ENCODE results near the gene COPG2. TPM values are rescaled to one million over a fixed set of nuclear protein-coding genes. Genes with fewer than 3 reads are reported as not detected.
"Not testable (repeated sequence)": the region's sequence is repeated elsewhere in the genome, so short reads cannot be mapped to it uniquely, and the experiment has no call there.

Gene COPG2
- total RNA-seq, 4 donors from 2014 or later, result 11.7 to 15.6 (median 13.1) TPM

DNA sequence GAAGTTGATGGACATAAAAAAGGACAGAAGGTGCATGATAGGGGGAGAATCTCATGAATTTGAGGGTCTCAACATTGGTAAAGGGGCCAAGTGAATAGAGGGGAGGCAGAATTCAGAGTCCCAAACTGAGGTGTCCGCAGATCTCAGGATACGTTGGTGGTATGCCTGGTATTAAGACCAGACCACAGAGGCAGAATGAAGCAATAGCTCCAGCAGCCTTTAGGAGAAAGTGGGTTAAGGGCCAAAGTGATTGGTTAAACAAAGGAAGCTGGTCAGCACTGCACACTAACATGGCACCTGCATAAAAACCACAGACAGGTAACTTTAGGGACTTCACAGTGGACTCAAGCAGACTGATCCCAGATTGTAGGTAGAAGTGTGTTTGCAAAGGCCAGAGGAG lies 139.1 kb downstream of the COPG2 start:
- no peak for ATAC-seq
- 87 to 94% methylated on average over 2 of the region's 2 CpGs for WGBS, 2 donors (ENCODE audit: low coverage in 1 of 2)
- H3K4me3 ChIP-seq, result no peak overlapping the region
- H3K9me3 ChIP-seq, result no peaks in the 10 kb centered on the region
- H3K27me3 ChIP-seq, result no peaks in the 10 kb centered on the region
- no peak overlapping the region for H3K27ac ChIP-seq
- peaks cover 0 to 63% of the 10 kb centered on the region in 2 donors for H3K36me3 ChIP-seq
- TF ChIP-seq POLR2AphosphoS5 (IDR thresholded peaks at IDR 0.05) (no peak), POLR2A (IDR thresholded peaks at IDR 0.05) (no peak), EP300 (IDR thresholded peaks at IDR 0.05) (no peak)
- TF ChIP-seq, protein P1, sequence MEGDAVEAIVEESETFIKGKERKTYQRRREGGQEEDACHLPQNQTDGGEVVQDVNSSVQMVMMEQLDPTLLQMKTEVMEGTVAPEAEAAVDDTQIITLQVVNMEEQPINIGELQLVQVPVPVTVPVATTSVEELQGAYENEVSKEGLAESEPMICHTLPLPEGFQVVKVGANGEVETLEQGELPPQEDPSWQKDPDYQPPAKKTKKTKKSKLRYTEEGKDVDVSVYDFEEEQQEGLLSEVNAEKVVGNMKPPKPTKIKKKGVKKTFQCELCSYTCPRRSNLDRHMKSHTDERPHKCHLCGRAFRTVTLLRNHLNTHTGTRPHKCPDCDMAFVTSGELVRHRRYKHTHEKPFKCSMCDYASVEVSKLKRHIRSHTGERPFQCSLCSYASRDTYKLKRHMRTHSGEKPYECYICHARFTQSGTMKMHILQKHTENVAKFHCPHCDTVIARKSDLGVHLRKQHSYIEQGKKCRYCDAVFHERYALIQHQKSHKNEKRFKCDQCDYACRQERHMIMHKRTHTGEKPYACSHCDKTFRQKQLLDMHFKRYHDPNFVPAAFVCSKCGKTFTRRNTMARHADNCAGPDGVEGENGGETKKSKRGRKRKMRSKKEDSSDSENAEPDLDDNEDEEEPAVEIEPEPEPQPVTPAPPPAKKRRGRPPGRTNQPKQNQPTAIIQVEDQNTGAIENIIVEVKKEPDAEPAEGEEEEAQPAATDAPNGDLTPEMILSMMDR (IDR thresholded peaks at IDR 0.05), result no peak
- H3K4me1 ChIP-seq, result no peaks in the 10 kb centered on the region

DNA sequence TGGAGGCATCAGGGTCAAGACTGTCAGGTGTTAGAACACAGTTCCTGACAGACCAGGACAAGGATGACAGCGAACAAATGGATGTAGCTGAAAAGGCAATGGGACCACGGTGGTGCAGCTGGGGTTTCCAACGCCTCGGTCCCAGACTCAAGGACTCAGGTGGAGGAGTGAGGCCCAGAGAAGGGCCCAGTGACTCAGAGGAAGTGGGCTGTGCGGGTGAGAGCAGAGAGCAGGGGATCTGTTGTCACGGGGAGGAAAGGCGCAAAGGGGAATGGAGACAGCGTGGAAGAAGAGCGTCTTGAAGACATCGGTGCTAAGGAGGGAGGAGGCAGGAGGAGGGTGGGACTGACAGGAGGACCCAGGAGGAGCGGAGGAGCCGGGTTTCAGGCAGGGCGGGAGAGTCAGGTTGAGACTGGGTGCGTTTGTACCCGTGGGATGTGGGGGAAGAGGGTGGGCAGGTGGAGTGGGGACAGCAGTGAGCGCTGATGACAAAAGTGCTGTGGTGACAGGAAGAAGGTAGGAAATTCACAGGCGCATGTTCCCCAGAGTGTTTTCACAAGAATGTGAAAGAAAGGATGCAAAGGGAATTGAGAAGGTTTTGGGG lies 140.7 kb downstream of the COPG2 start:
- not testable (repeated sequence) for ATAC-seq, H3K27ac ChIP-seq, H3K4me3 ChIP-seq, H3K27me3 ChIP-seq, H3K4me1 ChIP-seq, H3K9me3 ChIP-seq
- H3K36me3 ChIP-seq, result peaks cover 0 to 47% of the 10 kb centered on the region in 2 donors
- WGBS, 2 donors (ENCODE audit: low coverage in 1 of 2), result 87 to 97% methylated on average over 6 to 14 of the region's 17 CpGs

DNA sequence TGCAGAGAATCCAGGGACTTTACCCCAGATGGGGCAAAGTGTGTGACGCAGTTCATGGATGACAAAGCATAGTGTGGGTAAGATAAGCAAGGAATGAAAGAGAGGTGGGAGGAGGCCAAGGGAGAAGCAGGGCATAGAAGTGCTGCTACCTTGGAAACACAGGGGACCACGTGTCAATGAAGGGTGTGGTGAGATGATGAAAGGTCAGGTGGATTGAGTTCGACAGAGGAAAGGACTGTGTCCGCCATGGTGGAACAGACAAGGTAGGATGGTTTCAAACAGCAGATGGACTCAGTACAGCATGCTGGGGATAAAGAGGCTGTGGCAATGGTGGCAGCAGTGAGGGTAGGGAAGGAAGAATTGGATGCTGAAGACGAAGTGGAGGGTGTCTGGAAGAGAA lies 143.9 kb downstream of the COPG2 start:
- Histone ChIP-seq H3K4me1 (no peaks in the 10 kb centered on the region), H3K4me3 (no peak overlapping the region), H3K9me3 (no peaks in the 10 kb centered on the region), H3K27me3 (no peaks in the 10 kb centered on the region), H3K36me3 (peaks cover 0 to 28% of the 10 kb centered on the region in 2 donors), H3K27ac (no peak overlapping the region)
- 93 to 95% methylated on average over 4 to 5 of the region's 5 CpGs for WGBS, 2 donors (ENCODE audit: low coverage in 1 of 2)
- no peak for ATAC-seq
- TF ChIP-seq POLR2A (IDR thresholded peaks at IDR 0.05) (no peak), EP300 (IDR thresholded peaks at IDR 0.05) (no peak), POLR2AphosphoS5 (IDR thresholded peaks at IDR 0.05) (no peak)
- TF ChIP-seq, protein P1 (IDR thresholded peaks at IDR 0.05), result no peak

DNA sequence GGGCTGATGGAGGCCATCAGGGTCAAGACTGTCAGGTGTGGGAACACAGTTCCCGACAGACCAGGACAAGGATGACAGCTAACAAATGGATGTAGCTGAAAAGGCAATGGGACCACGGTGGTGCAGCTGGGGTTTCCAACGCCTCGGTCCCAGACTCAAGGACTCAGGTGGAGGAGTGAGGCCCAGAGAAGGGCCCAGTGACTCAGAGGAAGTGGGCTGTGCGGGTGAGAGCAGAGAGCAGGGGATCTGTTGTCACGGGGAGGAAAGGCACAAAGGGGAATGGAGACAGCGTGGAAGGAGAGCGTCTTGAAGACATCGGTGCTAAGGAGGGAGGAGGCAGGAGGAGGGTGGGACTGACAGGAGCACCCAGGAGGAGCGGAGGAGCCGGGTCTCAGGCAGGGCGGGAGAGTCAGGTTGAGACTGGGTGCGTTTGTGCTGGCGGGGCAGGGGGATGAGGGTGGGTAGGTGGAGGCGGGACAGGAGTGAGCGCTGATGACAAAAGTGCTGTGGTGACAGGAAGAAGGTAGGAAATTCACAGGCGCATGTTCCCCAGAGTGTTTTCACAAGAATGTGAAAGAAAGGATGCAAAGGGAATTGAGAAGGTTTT lies 144.9 kb downstream of the COPG2 start:
- H3K27me3 ChIP-seq, H3K4me3 ChIP-seq, H3K27ac ChIP-seq, H3K9me3 ChIP-seq, ATAC-seq, H3K4me1 ChIP-seq: not testable (repeated sequence)
- peaks cover 0 to 19% of the 10 kb centered on the region in 2 donors for H3K36me3 ChIP-seq
- WGBS, 2 donors (ENCODE audit: low coverage in 1 of 2), result 93 to 94% methylated on average over 12 of the region's 17 CpGs

DNA sequence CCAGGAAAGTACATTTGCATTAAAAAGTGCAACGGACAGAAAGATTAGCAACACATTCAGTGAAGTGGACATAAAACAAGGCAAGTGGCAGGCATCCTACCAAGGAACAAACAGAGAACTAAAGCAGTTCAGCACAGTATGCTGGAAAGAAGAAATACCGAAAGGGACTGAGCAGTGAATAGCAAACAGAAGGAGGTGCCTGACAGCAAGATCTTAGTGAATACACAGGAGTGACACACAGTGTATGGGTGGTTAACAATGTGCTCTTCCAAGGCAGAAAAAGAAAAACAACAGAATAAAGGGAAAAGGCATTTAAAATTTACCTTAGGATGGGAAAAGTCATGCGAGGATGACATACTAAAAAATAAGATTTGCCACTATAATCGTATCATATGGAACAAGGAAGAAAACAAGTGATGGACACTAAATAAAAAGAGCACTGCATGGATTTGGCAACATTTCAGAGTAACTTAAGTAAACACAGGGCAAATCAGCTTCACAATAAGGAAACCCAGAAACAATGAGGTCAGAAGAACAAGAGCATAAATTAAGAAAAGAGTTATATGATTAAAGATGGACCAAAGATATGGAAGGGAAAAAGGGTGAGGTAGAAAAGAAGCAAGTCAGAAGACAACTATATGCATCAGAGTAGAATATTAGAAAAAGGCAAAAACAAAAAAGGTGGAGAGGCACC lies 147.1 kb downstream of the COPG2 start:
- Histone ChIP-seq H3K9me3 (no peaks in the 10 kb centered on the region), H3K27me3 (no peaks in the 10 kb centered on the region), H3K36me3 (peaks cover 0 to 33% of the 10 kb centered on the region in 2 donors), H3K4me3 (no peak overlapping the region), H3K27ac (no peak overlapping the region), H3K4me1 (no peaks in the 10 kb centered on the region)
- TF ChIP-seq POLR2AphosphoS5 (IDR thresholded peaks at IDR 0.05) (no peak), POLR2A (IDR thresholded peaks at IDR 0.05) (no peak), EP300 (IDR thresholded peaks at IDR 0.05) (no peak)
- TF ChIP-seq, protein P1 (IDR thresholded peaks at IDR 0.05), result no peak
- WGBS, 2 donors (ENCODE audit: low coverage in 1 of 2), result 79% methylated on average over 3 to 4 of the region's 4 CpGs
- no peak for ATAC-seq

Data from gastroesophageal sphincter (tissue), 4 donors.